Medulla oblongata (tissue), 1 donor: Measurements from ENCODE around the gene ITPKC.
"Not testable (repeated sequence)": the region's sequence is repeated elsewhere in the genome, so short reads cannot be mapped to it uniquely, and the experiment has no call there.

Experiments
- DNase-seq: peaks from one replicate; pipeline ENCODE4 v3.0.0-alpha.2; 2015; ENCODE audit errors: extremely low spot score

Gene ITPKC

DNA sequence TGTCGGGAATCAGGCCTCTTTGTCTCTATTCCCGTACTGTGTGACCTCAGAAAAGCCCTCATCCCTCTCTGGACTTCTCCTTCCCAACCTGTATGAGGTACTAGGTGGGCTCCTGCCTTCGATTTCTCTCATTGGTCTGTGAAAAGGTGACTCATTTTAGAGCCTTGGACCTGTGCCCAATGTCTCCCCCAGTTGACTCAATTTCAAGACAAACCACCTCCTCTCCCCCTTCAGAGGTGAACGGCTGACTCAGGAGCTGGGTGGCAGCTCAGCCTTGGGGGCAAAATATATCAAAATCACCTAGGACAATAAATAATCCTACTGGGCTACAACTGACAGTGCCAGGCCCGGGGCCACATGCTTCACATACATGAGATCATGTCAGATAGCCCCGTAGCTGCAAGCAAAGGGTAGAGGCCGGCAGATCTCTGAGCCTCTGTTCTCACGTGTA, 856 bp upstream of the ITPKC start:
- DNase-seq: no peak

DNA sequence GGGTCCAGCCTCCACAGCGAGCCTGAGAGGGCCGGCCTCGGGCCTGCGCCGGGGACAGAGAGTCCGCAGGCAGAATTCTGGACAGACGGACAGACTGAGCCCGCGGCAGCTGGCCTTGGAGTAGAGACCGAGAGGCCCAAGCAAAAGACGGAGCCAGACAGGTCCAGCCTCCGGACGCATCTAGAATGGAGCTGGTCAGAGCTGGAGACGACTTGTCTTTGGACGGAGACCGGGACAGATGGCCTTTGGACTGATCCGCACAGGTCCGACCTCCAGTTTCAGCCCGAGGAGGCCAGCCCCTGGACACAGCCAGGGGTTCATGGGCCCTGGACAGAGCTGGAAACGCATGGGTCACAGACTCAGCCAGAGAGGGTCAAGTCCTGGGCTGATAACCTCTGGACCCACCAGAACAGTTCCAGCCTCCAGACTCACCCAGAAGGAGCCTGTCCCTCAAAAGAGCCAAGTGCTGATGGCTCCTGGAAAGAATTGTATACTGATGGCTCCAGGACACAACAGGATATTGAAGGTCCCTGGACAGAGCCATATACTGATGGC, 490 bp downstream of the ITPKC start:
- peak; percentile 26 for DNase-seq

DNA sequence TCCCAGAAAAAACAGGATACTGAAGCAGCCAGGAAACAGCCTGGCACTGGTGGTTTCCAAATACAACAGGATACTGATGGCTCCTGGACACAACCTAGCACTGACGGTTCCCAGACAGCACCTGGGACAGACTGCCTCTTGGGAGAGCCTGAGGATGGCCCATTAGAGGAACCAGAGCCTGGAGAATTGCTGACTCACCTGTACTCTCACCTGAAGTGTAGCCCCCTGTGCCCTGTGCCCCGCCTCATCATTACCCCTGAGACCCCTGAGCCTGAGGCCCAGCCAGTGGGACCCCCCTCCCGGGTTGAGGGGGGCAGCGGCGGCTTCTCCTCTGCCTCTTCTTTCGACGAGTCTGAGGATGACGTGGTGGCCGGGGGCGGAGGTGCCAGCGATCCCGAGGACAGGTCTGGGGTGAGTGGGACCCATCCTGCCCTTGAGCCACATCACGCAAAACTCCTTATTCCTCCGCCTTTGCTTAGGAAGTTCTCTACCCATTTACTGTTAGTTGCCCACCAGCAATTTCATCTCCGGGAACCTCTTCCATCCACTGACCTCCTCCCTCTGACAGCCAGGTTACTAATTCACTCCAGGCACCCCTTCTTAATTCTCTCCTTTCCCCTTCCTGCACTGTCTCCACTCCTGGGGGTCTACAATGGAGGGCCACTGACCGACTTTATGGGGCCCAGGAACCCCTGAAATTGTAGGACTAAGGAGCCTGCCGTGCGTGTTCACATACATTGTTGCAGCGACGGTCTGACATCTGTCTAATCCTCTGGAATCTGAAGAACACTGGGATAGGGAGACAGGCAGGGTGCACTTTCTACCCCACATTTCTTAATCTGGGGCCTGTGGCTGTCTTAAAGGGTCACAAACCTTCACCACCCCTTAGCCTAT, 1.2 kb downstream of the ITPKC start:
- DNase-seq: no peak

DNA sequence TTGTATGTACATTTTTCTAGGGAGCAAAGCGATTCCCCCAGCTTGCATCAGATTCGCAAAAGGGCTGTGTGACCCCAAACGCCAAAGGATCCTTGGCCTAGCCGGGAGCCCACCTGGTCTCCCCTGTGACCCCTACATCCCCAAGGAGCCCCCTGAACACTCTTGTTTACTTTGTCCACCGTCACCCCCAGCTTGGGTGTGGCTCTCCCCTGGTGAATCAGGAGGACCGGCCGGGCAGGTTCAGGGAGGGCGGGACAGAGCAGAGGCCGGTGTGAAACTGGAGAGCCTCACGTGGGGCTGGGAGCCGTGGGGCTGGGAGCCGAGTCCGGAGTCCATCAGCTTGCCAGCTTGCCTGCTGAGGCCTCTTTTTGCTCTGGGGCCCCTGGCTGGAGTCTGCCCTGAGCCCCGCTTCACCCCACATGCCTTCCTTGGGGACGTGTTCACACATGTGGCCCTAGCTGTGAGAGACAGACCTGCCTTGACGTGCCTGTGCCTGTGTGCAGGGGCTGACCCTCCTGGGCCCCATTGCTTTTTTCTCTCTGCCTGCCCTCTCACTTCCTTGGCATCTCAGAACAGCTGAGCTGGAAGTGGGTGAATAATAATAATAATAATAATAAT, 2.0 kb downstream of the ITPKC start:
- DNase-seq: no peak

DNA sequence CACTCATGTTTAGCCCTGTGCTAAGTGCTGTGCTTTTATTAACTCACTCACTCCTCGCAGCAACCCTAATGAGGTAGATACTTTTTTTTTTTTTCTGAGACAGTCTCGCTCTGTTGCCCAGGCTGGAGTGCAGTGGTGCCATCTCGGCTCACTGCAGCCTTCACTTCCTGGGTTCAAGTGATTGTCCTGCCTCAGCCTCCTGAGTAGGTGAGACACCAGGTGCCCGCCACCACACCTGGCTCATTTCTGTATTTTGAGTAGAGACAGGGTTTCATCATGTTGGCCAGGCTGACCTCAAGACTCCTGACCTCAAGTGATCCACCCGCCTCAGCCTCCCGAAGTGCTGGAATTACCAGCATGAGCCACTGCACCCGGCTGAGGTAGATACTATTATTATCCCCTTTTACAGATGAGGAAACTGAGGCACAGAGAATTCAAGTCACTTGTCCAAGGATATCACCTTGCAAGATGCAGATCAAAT, 2.5 kb downstream of the ITPKC start:
- no peak for DNase-seq

DNA sequence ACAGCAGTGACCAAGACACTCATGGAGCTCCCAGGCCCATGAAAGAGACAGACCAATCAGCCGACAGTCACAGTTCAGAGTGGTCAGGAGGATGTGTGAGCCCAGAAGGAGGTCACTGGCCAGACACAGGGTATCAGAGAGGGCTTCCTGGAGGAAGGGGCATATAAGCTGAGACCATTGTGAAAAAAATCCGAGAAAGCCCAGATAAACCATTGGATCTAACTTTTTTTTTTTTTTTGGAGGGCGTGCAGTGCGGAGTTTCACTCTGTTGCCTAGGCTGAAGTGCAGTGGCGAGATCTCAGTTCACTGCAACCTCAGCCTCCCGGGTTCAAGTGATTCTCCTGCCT, 4.2 kb downstream of the ITPKC start:
- no peak for DNase-seq

DNA sequence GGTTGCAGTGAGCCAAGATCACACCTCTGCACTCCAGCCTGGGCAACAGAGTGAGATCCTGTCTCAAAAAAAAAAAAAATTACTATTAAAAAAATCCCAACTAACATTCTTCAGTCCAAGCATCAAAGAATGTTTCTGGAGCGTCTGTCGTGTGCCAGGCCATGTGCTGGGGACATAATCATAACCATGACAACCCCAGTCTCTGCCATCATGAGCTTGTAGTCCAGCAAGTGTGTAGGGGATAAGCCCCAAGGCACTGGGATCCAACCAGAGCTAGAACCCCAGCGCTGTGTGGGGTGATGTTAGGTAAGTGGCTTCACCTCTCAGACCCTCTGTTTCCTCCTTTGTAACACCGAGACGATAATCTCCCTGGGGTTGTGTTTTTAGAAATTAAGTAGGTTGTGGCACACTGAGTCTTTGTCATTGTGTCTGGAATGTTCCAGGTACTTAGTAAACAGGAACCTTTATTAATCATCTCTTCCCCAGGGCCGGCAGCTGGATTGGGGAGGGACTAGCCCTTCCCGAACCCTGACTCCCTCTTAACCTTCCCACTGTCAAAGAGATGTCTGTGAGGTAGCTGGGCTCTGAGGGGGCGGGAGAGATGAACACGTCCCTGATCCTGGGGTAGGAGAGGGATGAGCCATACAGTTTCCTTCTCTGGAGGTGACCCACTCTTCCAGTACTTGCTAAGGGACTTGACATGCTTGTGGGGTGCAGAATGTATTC, 5.2 kb downstream of the ITPKC start:
- no peak for DNase-seq

DNA sequence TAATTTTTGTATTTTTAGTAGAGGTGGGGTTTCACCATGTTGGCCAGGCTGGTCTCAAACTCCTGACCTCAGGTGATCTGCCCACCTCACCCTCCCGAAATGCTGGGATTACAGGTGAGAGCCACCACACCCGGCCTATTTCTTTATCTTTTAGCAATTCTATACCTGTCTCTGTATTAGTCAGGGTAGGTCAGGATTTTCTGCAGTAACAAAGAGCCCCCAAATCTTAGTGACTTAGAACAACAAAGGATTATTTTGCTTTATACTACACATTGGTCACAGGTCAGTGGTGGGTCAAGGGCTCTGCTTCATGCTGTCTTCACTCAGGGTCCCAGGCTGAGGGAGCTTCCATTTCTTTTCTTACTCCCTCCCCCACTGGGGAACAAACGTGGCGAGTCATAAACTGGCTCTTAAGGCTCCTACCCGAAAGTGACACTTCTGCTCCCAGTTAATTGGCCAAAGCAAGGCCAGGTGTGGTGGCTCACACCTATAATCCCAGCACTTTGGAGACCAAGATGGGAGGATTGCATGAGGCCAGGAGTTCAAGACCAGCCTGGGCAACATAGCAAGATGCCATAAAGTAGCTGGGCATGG, 6.8 kb downstream of the ITPKC start:
- DNase-seq: no peak

DNA sequence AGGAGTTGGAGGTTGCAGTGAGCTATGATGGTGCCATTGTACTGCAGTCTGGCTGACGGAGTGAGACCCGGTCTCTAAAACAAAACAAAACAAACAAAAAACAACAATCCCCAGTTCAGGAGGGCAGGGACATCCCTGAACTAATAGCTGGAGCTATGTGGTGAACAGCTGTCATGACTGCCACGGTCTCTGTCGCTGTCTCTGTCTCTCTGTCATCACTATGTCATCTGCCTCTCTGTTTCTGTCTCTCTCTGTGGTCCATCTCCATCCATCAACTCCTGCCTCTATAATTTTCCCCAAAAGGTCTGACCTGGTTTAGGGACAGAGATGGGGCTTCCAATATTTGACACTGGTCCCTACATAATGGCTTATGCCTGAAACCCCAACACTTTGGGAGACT, 7.4 kb downstream of the ITPKC start:
- DNase-seq: no peak

DNA sequence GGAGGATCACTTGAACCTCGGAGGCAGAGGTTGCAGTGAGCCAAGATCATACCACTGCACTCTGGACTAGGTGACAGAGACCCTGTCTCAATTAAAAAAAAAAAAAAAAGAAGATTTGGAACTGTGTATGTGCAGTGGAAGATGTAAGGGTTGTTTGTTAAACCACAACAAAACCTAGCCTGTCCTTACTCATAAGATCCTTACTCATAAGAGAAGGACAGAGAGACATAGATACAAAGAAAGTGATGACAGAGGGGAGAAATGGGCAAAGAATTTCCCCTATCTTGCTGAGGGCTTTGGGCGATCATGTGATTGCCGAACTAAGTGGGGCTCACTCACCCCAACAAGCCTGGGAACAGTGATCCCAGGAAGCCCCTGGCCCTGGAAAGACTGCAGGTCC, 7.9 kb downstream of the ITPKC start:
- DNase-seq: no peak

DNA sequence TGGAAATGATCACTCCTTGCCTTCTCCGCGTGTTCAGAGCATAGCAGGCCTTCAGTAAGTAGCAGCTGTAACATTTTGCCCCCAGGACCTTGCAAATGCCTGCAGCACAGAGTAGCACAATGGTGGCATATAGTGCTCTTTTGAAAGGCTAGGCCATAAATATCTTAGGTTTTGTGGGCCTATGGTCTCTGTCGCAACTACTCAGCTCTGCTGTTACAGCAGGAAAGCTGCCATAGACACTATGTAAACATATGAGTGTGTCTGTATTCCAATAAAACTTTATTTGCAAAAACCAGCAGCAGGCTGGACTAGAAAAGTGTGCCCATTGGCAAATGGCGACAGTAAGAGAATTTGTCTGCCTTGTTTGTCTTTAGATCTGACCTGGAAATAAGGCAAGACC, 9.4 kb downstream of the ITPKC start:
- no peak for DNase-seq

DNA sequence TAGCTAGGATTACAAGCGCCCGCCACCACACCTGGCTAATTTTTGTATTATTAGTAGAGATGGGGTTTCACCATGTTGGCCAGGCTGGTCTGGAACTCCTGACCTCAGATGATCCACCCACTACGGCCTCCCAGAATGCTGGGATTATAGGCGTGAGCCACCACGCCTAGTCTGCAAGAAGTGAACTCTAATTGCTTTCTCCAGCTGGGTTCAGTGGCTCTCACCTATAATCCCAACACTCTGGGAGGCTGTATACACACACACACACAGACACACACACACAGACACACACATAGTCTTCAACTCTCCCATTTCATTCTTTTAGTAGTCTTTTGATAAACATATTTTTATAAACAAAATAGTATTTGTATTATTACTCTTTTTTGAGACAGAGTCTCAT, 13.2 kb downstream of the ITPKC start:
- DNase-seq: not testable (repeated sequence)

DNA sequence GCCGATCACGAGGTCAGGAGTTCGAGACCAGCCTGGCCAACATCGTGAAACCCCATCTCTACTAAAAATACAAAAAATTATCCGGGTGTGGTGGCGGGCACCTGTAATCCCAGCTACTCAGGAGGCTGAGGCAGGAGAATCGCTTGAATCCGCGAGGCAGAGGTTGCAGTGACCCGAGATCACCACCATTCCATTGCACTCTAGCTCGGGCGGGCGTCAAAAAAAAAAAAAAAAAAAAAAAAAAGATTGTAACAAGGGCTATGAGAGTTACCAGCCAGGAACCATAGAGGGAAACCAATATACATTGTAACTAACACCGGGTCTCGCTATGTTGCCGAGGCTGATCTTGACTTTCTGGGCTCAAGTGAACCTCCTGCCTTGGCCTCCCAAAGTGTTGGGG, 15.4 kb downstream of the ITPKC start:
- not testable (repeated sequence) for DNase-seq

DNA sequence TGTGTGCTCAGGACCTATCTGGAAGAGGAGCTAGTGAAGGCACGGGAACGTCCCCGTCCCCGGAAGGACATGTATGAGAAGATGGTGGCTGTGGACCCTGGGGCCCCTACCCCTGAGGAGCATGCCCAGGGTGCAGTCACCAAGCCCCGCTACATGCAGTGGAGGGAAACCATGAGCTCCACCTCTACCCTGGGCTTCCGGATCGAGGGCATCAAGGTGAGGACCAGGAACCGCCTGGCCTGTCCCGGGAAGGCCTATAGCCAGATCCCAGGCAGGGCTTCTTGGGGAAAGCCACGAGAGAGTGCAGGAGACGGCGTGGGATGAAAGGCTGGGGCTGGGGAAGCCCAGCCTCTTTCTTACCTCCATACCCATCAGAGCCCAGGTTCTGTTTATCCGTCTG, 16.2 kb downstream of the ITPKC start:
- DNase-seq: no peak

DNA sequence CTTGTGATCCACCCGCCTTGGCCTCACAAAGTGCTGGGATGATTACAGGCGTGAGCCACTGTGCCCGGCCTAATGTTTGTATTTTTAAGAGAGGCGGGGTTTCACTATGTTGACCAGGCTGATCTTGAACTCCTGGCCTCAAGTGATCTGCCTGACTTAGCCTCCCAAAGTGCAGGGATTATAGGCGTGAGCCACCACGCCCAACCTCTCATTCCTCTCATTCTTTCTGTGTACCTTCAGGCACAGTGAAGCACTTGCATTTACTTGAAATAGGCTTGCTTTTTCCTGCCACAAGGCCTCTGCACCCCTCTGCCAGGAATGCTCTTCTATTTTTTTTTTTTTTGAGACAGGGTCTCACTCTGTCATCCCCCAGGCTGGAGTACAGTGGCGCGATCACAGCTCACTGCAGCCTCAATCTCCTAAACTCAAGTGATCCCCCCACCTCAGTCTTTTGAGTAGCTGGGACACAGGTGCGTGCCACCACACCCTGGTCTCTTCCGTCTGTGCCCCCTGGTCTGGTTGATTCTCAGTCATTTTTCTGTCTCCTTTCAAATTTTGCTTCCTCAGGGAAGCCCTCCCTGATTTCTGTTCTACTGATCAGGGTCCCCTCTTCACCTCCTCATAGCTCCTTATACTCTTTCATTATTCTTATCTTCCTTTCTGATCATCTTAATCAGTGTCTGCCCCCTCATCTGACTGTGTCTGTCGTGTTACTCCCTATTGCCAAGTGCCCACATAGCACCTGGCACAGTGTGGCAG, 18.3 kb downstream of the ITPKC start:
- no peak for DNase-seq

DNA sequence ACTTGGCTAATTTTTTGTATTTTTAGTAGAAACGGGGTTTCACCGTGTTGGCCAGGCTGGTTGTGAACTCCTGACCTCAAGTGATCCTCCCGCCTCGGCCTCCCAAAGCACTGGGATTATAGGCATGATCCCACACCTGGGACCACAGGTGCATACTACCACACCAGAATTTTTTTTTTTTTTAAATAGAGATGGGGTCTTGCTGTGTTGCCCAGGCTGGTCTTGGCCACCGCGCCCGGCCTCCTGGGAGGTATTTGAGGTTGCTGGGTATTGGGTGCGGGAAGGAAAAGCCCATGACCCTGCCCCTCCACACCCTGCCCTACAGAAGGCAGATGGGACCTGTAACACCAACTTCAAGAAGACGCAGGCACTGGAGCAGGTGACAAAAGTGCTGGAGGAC, 19.7 kb downstream of the ITPKC start:
- DNase-seq: no peak

DNA sequence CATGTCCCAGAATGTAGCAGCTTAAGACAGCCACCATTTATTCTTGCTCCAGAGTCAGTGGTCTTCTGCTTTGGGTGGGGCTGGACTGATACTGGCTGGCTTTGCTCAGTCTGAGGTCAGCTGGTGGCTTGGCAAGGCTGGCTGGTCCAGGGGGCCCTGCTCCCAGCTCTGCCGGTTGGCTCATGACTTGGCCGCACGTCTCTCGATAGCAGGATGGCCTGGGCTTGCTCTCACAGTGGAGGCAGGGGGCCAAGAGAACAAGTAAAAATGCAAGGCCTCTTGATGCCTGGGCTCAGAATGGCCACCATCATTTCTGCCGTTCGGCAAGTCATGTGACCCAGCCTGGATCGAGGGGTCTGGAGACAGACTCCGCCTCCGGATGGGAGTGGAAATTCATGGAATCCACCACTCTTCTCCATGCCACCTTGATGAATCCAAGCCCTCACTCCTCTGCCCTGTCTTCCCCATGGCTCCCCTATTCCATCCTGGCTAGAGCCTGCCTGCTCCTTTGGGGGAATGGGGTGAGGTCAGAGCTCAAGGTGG, 20.3 kb downstream of the ITPKC start:
- DNase-seq: no peak

DNA sequence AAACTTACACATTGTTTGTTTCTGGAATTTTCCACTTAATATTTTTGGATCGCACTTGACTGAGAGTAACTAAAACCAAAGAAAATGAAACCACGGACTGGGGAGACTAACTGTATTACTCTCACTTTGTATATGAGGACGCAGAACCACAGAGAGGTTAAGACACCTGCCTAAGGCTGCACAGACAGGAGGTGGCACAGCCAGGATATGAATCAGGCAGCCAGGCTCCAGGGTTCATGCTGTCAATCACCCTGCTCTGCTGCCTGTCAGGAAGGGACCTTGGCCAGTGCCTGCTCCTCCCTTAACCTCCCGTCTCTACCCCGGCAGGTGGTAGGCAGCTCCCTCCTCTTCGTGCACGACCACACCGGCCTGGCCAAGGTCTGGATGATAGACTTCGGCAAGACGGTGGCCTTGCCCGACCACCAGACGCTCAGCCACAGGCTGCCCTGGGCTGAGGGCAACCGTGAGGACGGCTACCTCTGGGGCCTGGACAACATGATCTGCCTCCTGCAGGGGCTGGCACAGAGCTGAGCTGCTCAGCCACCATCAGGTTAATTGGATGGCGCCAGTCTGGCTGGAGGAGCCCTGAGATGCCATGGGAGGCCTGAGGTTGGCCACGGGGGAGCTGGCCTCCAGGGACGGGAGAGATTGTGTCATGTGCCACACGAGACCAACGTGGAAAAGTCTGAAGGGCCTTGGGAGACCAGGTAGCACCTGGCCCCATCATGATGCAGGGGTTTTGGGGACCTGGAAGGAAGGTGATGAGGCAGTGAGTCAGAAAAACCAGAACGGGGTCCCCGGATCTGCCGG, 22.3 kb downstream of the ITPKC start:
- no peak for DNase-seq

DNA sequence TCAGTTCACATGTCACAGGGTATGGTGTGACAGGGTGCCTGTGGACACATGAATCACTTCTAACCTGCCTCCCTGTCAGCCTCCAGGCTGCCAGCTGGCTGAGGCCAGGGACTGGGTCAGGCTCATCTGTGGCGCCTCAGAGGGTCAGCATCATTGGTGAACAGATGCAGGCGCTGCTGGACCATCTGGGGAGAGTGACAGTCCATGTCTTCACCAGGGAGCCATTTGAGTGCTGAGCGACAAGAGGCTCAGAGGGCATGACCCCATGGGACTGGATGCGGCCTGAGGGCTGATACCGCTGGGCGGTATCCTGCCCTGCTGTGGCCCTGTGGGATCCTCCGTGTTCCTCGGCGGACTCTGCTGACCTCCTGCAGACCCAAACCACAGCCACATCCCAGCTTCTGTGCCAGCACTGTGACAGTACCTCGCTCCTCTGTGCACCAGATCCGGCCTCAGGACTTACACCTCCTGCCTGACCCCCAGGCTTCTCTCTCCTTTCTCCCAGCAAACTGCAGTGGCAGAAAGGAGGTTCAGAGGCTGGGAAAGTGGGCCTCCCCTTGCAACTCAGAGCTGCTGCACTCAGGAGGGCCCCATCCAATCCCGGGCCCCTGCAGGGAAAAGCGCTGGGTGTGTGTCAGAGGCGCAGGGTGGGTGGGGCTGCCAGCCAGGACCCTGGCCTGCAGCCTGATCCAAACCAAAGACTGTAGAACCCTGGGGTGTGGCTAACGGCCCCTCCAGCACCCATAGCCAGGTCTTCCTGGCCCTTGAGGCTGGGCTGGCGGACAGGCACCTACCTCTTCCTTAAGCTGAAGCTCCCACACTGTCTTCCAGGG, 23.2 kb downstream of the ITPKC start:
- no peak for DNase-seq
